ENCODE data around the gene CEP170B. TPM values are rescaled to one million over a fixed set of nuclear protein-coding genes. Genes with fewer than 3 reads are reported as not detected.

The CEP170B gene
- total and polyA plus RNA-seq, 9 of the 15 experiments (the other 6 are each of a cell fraction or from before 2014, with no cell fraction given) = 0.01 to 10.2 (median 2.2) TPM

DNA sequence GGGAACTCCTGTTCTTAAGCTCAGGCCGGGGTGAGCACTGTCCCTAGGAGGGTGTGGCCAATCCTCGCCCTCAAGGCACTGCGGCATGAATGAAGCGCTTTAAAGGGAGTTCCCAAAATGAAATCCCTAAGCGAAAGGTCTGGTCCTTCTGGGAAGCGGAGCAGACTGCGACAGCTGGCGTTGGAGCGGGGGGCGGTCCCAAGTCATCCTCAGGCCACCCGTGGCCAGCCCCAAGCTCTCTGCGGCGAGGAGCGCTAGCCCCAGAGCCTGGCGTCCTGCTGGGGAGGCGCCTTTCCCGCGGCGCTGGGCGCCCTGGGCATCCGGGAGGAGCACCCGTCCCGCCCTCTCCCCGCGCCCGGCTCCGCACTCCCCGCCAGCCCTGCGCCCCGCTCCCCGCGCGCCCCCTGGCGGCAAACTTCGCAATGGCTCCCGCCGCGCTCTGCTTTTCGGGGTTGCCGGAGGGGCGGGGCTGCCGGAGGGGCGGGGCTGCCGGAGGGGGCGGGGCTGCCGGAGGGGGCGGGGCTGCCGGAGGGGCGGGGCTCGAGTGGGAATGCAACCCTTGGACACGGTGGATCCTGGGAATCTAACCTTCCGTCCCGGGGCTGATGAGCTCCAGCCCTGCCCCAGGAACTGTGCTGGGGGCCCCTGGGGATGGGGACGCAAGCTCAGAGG is 38.7 kb upstream of the CEP170B start (continued):
- TF ChIP-seq, protein P1, sequence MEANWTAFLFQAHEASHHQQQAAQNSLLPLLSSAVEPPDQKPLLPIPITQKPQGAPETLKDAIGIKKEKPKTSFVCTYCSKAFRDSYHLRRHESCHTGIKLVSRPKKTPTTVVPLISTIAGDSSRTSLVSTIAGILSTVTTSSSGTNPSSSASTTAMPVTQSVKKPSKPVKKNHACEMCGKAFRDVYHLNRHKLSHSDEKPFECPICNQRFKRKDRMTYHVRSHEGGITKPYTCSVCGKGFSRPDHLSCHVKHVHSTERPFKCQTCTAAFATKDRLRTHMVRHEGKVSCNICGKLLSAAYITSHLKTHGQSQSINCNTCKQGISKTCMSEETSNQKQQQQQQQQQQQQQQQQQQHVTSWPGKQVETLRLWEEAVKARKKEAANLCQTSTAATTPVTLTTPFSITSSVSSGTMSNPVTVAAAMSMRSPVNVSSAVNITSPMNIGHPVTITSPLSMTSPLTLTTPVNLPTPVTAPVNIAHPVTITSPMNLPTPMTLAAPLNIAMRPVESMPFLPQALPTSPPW (CRISPR knock-in tag; IDR thresholded peaks at IDR 0.05) = peak; percentile 86
- TF ChIP-seq ZNF263 (CRISPR knock-in tag; IDR thresholded peaks at IDR 0.05; ENCODE audit: borderline replicate concordance) (peak; percentile 95), POLR2A (conservative IDR thresholded peaks at IDR 0.05) (no peak), SMC3 (conservative IDR thresholded peaks at IDR 0.05; ENCODE audit: insufficient read depth, low read depth, low read length) (0 out of 2 replicates have a peak, but pooled peaks have one; percentile 47), KLF6 (CRISPR knock-in tag; IDR thresholded peaks at IDR 0.05; ENCODE audit: borderline replicate concordance) (no peak), JUND (IDR thresholded peaks at IDR 0.05; ENCODE audit: borderline replicate concordance, low read depth, low read length) (peak; percentile 7; the same call in 1 of the 2 replicates), JUND (tag; IDR thresholded peaks at IDR 0.05; ENCODE audit: borderline replicate concordance, low read depth, low read length) (no peak), RAD21 (CRISPR knock-in tag; conservative IDR thresholded peaks at IDR 0.05 in 1 of 2, IDR thresholded peaks at IDR 0.05 in 1 of 2) (peak; percentile 54 to 62), RB1 (IDR thresholded peaks at IDR 0.05; ENCODE audit: low read depth) (peak; percentile 75; the same call in 1 of the 2 replicates), SP1 (CRISPR knock-in tag; IDR thresholded peaks at IDR 0.05) (no peak; the same call in 1 of the 2 replicates), ZNF354B (CRISPR knock-in tag; IDR thresholded peaks at IDR 0.05) (no peak), YY1 (IDR thresholded peaks at IDR 0.05; ENCODE audit: borderline replicate concordance in 1 of 3, control insufficient read depth in 1 of 3, extremely low read depth in 1 of 3, insufficient read depth in 3 of 3, insufficient read length in 1 of 3, insufficient replicate concordance in 2 of 3, low read depth in 1 of 3, low read length in 2 of 3) (peak in 1 of 3 experiments; percentile 27), SIN3B (IDR thresholded peaks at IDR 0.05; ENCODE audit: low read depth) (0 out of 2 replicates have a peak, but pooled peaks have one; percentile 23), MAZ (CRISPR knock-in tag; conservative IDR thresholded peaks at IDR 0.05 in 1 of 2, IDR thresholded peaks at IDR 0.05 in 1 of 2) (peak; percentile 70 to 84; a peak in 3 of 4 replicates)
- TF ChIP-seq, protein P2, sequence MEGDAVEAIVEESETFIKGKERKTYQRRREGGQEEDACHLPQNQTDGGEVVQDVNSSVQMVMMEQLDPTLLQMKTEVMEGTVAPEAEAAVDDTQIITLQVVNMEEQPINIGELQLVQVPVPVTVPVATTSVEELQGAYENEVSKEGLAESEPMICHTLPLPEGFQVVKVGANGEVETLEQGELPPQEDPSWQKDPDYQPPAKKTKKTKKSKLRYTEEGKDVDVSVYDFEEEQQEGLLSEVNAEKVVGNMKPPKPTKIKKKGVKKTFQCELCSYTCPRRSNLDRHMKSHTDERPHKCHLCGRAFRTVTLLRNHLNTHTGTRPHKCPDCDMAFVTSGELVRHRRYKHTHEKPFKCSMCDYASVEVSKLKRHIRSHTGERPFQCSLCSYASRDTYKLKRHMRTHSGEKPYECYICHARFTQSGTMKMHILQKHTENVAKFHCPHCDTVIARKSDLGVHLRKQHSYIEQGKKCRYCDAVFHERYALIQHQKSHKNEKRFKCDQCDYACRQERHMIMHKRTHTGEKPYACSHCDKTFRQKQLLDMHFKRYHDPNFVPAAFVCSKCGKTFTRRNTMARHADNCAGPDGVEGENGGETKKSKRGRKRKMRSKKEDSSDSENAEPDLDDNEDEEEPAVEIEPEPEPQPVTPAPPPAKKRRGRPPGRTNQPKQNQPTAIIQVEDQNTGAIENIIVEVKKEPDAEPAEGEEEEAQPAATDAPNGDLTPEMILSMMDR (IDR thresholded peaks at IDR 0.05 in 2 of 3, conservative IDR thresholded peaks at IDR 0.05 in 1 of 3; ENCODE audit: insufficient read depth in 2 of 3, low read depth in 1 of 3, low read length in 3 of 3) = peak in 2 of 3 experiments; percentile 66 to 85; a peak in 4 of 6 replicates
- TF ChIP-seq, protein P3, sequence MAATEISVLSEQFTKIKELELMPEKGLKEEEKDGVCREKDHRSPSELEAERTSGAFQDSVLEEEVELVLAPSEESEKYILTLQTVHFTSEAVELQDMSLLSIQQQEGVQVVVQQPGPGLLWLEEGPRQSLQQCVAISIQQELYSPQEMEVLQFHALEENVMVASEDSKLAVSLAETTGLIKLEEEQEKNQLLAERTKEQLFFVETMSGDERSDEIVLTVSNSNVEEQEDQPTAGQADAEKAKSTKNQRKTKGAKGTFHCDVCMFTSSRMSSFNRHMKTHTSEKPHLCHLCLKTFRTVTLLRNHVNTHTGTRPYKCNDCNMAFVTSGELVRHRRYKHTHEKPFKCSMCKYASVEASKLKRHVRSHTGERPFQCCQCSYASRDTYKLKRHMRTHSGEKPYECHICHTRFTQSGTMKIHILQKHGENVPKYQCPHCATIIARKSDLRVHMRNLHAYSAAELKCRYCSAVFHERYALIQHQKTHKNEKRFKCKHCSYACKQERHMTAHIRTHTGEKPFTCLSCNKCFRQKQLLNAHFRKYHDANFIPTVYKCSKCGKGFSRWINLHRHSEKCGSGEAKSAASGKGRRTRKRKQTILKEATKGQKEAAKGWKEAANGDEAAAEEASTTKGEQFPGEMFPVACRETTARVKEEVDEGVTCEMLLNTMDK (IDR thresholded peaks at IDR 0.05; ENCODE audit: borderline replicate concordance, insufficient read depth, low read depth, low read length, poor library complexity, severe bottlenecking) = peak; percentile 42

All from K562 (cell line).